GM18508 (cell line): ENCODE measurements around the gene CFLAR.
A peak's percentile ranks its signal among the peaks of the same experiment; 100 is the strongest.
"Not testable (repeated sequence)": the region's sequence is repeated elsewhere in the genome, so short reads cannot be mapped to it uniquely, and the experiment has no call there.

ENCODE experiments used
- ATAC-seq: cut with Tn5 transposase; IDR thresholded peaks from one replicate; pipeline ENCODE4 v1.9.1; 2021; ENCODE audit warnings: moderate number of reproducible peaks; ENCODE audit not compliant: insufficient read depth, unreplicated experiment

Gene CFLAR

GRCh38 chr2:201144101-201145051 is 28.4 kb downstream of the CFLAR start:
- no peak for ATAC-seq

GRCh38 chr2:201148434-201148990 is 32.5 kb downstream of the CFLAR start:
- ATAC-seq: no peak

GRCh38 chr2:201149064-201149820 is 33.3 kb downstream of the CFLAR start:
- no peak for ATAC-seq

- ATAC-seq: not testable (repeated sequence)
Observed at GRCh38 chr2:201149821-201150165, 33.8 kb downstream of the CFLAR start.

- no peak for ATAC-seq
Observed at GRCh38 chr2:201150454-201151020, 34.6 kb downstream of the CFLAR start.

GRCh38 chr2:201151127-201151981 is 35.4 kb downstream of the CFLAR start:
- ATAC-seq: peak; percentile 81

- ATAC-seq: no peak
Observed at GRCh38 chr2:201152517-201152916, 36.6 kb downstream of the CFLAR start.

- ATAC-seq: no peak
Observed at GRCh38 chr2:201152999-201153815, 37.2 kb downstream of the CFLAR start.

GRCh38 chr2:201154615-201155399 is 38.8 kb downstream of the CFLAR start:
- no peak for ATAC-seq

- ATAC-seq: no peak
Observed at GRCh38 chr2:201156036-201156435, 40.1 kb downstream of the CFLAR start.

- no peak for ATAC-seq
Observed at GRCh38 chr2:201156640-201157039, 40.7 kb downstream of the CFLAR start.

- ATAC-seq: peak; percentile 9
Observed at GRCh38 chr2:201157694-201158093, 41.7 kb downstream of the CFLAR start.

GRCh38 chr2:201158111-201158929 is 42.4 kb downstream of the CFLAR start:
- peak; percentile 88 for ATAC-seq

GRCh38 chr2:201164166-201164565 is 48.2 kb downstream of the CFLAR start:
- no peak for ATAC-seq

- no peak for ATAC-seq
Observed at GRCh38 chr2:201167546-201167945, 51.6 kb downstream of the CFLAR start.

GRCh38 chr2:201168496-201168895 is 52.5 kb downstream of the CFLAR start:
- not testable (repeated sequence) for ATAC-seq

- no peak for ATAC-seq
Observed at GRCh38 chr2:201171259-201171814, 55.4 kb downstream of the CFLAR start.
